Measurements from ENCODE around the gene TRAPPC2. TPM values are rescaled to one million over a fixed set of nuclear protein-coding genes. Genes with fewer than 3 reads are reported as not detected.

Gene TRAPPC2
- total RNA-seq: 39.7 TPM

DNA sequence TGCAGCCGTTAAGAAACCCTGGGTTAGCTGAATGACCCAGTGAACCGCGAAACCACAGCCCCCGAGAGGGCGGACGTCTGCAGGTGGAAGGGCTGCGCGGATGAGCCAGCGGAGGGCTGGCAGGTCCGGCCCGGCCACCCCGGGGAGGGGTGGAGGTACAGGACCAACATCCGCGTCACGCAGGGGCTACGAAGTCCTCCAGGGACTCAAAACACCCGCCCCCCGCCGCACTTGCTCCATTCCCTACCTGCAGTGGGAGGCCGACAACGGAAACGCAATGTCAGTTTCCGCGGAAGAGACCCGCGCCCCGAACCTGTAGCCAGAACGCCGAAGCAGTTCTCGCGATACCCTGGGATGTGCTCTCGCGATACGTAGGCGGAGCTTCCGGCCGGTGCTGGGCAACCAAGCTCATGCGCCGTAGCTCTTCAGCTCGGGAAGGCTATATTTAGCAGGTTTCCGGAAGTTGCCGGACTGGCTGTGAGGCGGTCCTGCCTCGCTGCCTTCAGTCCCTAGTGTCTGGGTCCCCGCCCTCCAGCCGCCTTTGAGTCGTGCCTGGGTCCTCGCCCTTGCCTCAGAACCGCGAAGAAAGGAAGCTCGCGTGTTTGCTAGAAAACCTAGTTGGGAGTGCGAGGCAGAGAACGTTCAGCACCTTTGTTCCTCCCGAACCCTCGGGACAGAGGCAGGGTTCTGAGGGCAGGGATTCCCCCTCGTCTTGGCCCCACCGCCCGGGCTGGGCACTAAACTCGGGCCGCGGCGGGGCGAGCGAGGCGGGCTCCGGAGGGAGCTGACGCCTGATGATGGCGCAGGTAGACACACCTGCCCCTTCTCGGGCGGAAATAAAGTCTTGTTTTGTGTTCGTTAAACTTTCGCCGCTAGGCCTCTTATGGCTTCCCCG lies at the start of gene TRAPPC2, which contains the start of gene OFD1:
TRAPPC2 (minus strand) TSS at position 343 of the 895 bp plus-strand sequence. CDS start 14,657 bp downstream, outside the sequence.
OFD1 (plus strand) TSS at position 471 of the 895 bp plus-strand sequence; CDS start at position 795, 324 bp downstream.

DNA sequence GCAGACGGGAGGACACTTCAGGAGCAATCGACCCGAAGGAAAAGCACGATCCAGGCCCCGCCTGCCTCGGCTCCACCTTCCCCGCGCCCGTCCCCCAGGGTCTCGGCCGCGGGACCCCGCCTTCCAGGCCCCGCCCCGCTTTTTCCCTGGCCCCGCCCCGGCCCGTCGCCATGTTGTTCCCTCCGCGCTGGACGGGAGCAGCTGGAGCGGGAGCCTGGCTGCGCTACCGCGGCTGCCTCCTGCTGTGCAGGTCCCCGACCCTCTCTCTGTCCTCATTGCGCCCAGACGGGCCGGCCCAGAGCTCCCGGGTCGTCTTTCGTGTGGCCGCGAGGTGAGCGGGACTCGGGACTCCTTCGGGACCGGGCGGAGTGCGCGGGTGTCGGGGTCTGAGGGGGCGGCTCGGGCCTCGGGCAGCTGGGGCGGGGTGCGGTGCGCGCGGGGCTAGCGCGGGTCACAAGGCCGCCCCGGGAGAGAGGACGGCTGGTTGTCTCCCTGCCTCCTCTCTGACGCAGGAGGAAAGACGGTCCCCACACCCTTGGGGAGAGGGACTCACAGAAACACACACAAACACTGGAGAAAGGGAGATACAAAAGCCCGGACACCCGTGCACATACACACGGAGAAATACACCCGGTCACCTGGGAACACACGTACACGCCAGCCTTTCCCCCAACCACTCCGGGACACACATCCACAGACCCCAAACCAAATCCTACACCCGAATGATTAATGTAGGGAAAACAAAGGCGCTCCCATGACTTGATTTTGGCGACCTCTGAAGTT lies 45.3 kb downstream of the TRAPPC2 start, which contains the start of gene RAB9A:
RAB9A (plus strand) TSS at position 171 of the 783 bp plus-strand sequence. CDS start 19,619 bp downstream, outside the sequence.

Other genes with a start within 250 kb of the TRAPPC2 start
- 10.8 TPM for gene EGFL6, start 165.0 kb downstream of the TRAPPC2 start, total RNA-seq
- gene TCEANC, start 81.5 kb downstream of the TRAPPC2 start, total RNA-seq: 10.6 TPM
- 27.2 TPM for gene RAB9A, start 45.5 kb downstream of the TRAPPC2 start, total RNA-seq
- 21.0 TPM for gene OFD1, start 128 bp upstream of the TRAPPC2 start, total RNA-seq
- 455 TPM for gene GPM6B, start 82.5 kb upstream of the TRAPPC2 start, total RNA-seq

Measured in diencephalon (tissue), 1 donor.